HCT116 (cell line): ENCODE data around the gene ZNF212. TPM values are rescaled to one million over a fixed set of nuclear protein-coding genes. Genes with fewer than 3 reads are reported as not detected.

Experiments
- ATAC-seq: fragments of 200-7000 bp; cut with Tn5 transposase; 2 replicates; pipeline ENCODE4 v1.9.1; 2020; ENCODE audit warnings: mild to moderate bottlenecking, moderate library complexity
- BruUV-seq: library from RNA; stranded (reverse); fragments of 400-500 nt; replicated peaks from 2 replicates; lab custom pipeline; 2021; lab: Mats Ljungman, UMichigan
- CTCF ChIA-PET: fragments of 300-600 bp; sonication (Branson Sonifier 250); formaldehyde crosslinking; loops from one replicate; lab custom pipeline; 2021; ENCODE audit warnings: antibody characterized with exemption; lab: Charles Lee
- POLR2A ChIA-PET: fragments of 300-600, 350-600 bp; sonication (Branson Sonifier 250); formaldehyde crosslinking; loops from one replicate; lab custom pipeline; 2021; ENCODE audit warnings: antibody characterized with exemption; lab: Charles Lee
- RAD21 ChIA-PET, 2 experiments: fragments of 300-600 bp; sonication (Branson Sonifier 250); formaldehyde crosslinking; loops; one replicate each; lab custom pipeline; 2023; ENCODE audit warnings: low total read pairs in 2 of 2; ENCODE audit not compliant: uncharacterized antibody in 2 of 2, unreplicated experiment in 2 of 2, low non-redundant PET in 1 of 2; lab: Charles Lee
- DNase-seq: peaks from one replicate; pipeline ENCODE4 v3.0.0-alpha.2; 2010; ENCODE audit warnings: low read depth, low spot score
- H2AFZ ChIP-seq: fragments of 200-600 bp; shearing (Covaris generic), sonication (generic); 2 replicates; pipeline ENCODE4 v1.6.1; 2017; ENCODE audit warnings: low read depth, mixed run types, mixed read lengths, antibody characterized with exemption, low read length; ENCODE audit not compliant: poor library complexity, severe bottlenecking
- H3K27ac ChIP-seq: 2 replicates; pipeline ENCODE4 v1.5.1; 2012; ENCODE audit warnings: low read depth, low read length
- H3K27me3 ChIP-seq: fragments of 200-600 bp; sonication (generic); 2 replicates; pipeline ENCODE4 v1.6.1; 2016; ENCODE audit warnings: mixed run types, low read length, mixed read lengths; ENCODE audit not compliant: insufficient read depth
- H3K36me3 ChIP-seq, 2 experiments: fragments of 200-500 bp in 1 of 2; fragments of 200-600 bp in 1 of 2; sonication (Bioruptor generic) in 1 of 2; sonication (generic) in 1 of 2; 2 replicates each; pipeline versions ENCODE4 v1.5.1 to v1.6.1; 2014 to 2016; ENCODE audit warnings: low read length in 2 of 2, inconsistent platforms in 1 of 2, mixed read lengths in 1 of 2, mixed run types in 1 of 2; ENCODE audit not compliant: insufficient read depth in 2 of 2, control insufficient read depth in 1 of 2
- H3K4me1 ChIP-seq, 2 experiments: fragments of 200-600 bp in 1 of 2; sonication (generic) in 1 of 2; 2 replicates each; pipeline versions ENCODE4 v1.5.1 to v1.6.1; 2012 to 2017; ENCODE audit warnings: low read length in 2 of 2, inconsistent platforms in 1 of 2, mild to moderate bottlenecking in 1 of 2, mixed read lengths in 1 of 2, mixed run types in 1 of 2, moderate library complexity in 1 of 2; ENCODE audit not compliant: insufficient read depth in 2 of 2, control insufficient read depth in 1 of 2
- H3K4me2 ChIP-seq: fragments of 200-600 bp; sonication (generic); 2 replicates; pipeline ENCODE4 v1.6.1; 2017; ENCODE audit warnings: mixed run types, low read length, mixed read lengths
- H3K4me3 ChIP-seq, 2 experiments: fragments of 200-600 bp in 1 of 2; sonication (generic) in 1 of 2; replicated peaks in 1 of 2; 2 replicates each; pipeline ENCODE4 v1.5.1; 2011 to 2016; ENCODE audit warnings: low read length in 2 of 2, control low read depth in 1 of 2, low read depth in 1 of 2, mild to moderate bottlenecking in 1 of 2, mixed read lengths in 1 of 2, mixed run types in 1 of 2
- H3K79me2 ChIP-seq: fragments of 200-600 bp; sonication (generic); 2 replicates; pipeline ENCODE4 v1.6.1; 2017; ENCODE audit warnings: mild to moderate bottlenecking, mixed run types, low read length, moderate library complexity, mixed read lengths; ENCODE audit not compliant: insufficient read depth
- H3K9ac ChIP-seq: fragments of 200-600 bp; sonication (generic); 2 replicates; pipeline ENCODE4 v1.6.1; 2016; ENCODE audit warnings: low read length, mixed read lengths
- H3K9me2 ChIP-seq: fragments of 200-600 bp; sonication (generic), shearing (Covaris generic); 2 replicates; pipeline ENCODE4 v1.6.1; 2017; ENCODE audit warnings: mixed run types, mild to moderate bottlenecking, moderate library complexity; ENCODE audit not compliant: insufficient read depth
- H3K9me3 ChIP-seq, 2 experiments: fragments of 200-500 bp in 1 of 2; fragments of 200-600 bp in 1 of 2; sonication (Bioruptor generic) in 1 of 2; sonication (generic) in 1 of 2; 2 replicates each; pipeline ENCODE4 v1.6.1; 2014 to 2017; ENCODE audit warnings: low read length in 2 of 2, mixed read lengths in 2 of 2, inconsistent platforms in 1 of 2, low read depth in 1 of 2, mild to moderate bottlenecking in 1 of 2, mixed run types in 1 of 2, moderate library complexity in 1 of 2; ENCODE audit not compliant: control insufficient read depth in 1 of 2, insufficient read depth in 1 of 2
- H4K20me1 ChIP-seq: fragments of 200-600 bp; sonication (generic), shearing (Covaris generic); 2 replicates; pipeline ENCODE4 v1.6.1; 2017; ENCODE audit warnings: mixed run types, mild to moderate bottlenecking, moderate library complexity; ENCODE audit not compliant: insufficient read depth
- ATF3 ChIP-seq: IDR thresholded peaks from 2 replicates; pipeline ENCODE4 v1.6.1; 2012
- CBX3 ChIP-seq: IDR thresholded peaks from 2 replicates; pipeline ENCODE4 v1.6.1; 2012; ENCODE audit warnings: low read depth
- EGR1 ChIP-seq: IDR thresholded peaks from 2 replicates; pipeline ENCODE4 v1.6.1; 2012; ENCODE audit warnings: low read depth
- ELF1 ChIP-seq: IDR thresholded peaks from 2 replicates; pipeline ENCODE4 v1.6.1; 2012; ENCODE audit warnings: low read depth, borderline replicate concordance
- EZH2phosphoT487 ChIP-seq: fragments of 200-600 bp; IDR thresholded peaks from 2 replicates; pipeline ENCODE4 v1.6.1; 2018; ENCODE audit warnings: antibody characterized with exemption, borderline replicate concordance
- FOSL1 ChIP-seq: IDR thresholded peaks from 2 replicates; pipeline ENCODE4 v1.6.1; 2012; ENCODE audit warnings: low read depth
- POLR2A ChIP-seq: IDR thresholded peaks from 2 replicates; pipeline ENCODE4 v1.7.0; 2011; ENCODE audit warnings: borderline replicate concordance; ENCODE audit not compliant: insufficient read depth, insufficient read length; ENCODE audit errors: extremely low read depth
- POLR2AphosphoS5 ChIP-seq: IDR thresholded peaks from 2 replicates; pipeline ENCODE4 v1.6.1; 2011; ENCODE audit warnings: mild to moderate bottlenecking, low read depth, low read length, moderate library complexity
- RAD21 ChIP-seq: IDR thresholded peaks from 2 replicates; pipeline ENCODE4 v1.6.1; 2012; ENCODE audit warnings: low read depth, mild to moderate bottlenecking
- REST ChIP-seq: IDR thresholded peaks from 2 replicates; pipeline ENCODE4 v1.6.1; 2012; ENCODE audit warnings: low read depth
- SIN3A ChIP-seq: IDR thresholded peaks from 2 replicates; pipeline ENCODE4 v1.6.1; 2012; ENCODE audit warnings: low read depth
- SP1 ChIP-seq: IDR thresholded peaks from 2 replicates; pipeline ENCODE4 v1.6.1; 2012; ENCODE audit warnings: low read depth
- SRF ChIP-seq: IDR thresholded peaks from 2 replicates; pipeline ENCODE4 v1.6.1; 2012; ENCODE audit warnings: low read depth
- TCF7L2 ChIP-seq: IDR thresholded peaks from 2 replicates; pipeline ENCODE4 v1.7.0; 2011; ENCODE audit warnings: borderline replicate concordance, inconsistent platforms; ENCODE audit not compliant: insufficient read depth, insufficient read length; ENCODE audit errors: extremely low read depth
- YY1 ChIP-seq: IDR thresholded peaks from 2 replicates; pipeline ENCODE4 v1.6.1; 2011; ENCODE audit warnings: low read length, low read depth, moderate library complexity, mild to moderate bottlenecking; ENCODE audit not compliant: insufficient replicate concordance; ENCODE audit errors: extremely low read depth
- ZBTB33 ChIP-seq: IDR thresholded peaks from 2 replicates; pipeline ENCODE4 v1.6.1; 2011; ENCODE audit warnings: mild to moderate bottlenecking, low read length, moderate library complexity; ENCODE audit not compliant: insufficient replicate concordance; ENCODE audit errors: extremely low read depth
- ZFX ChIP-seq: fragments of 450-650 bp; IDR thresholded peaks from 2 replicates; pipeline ENCODE4 v1.6.1; 2017
- ZNF274 ChIP-seq: fragments of 200-500 bp; sonication (Bioruptor generic); IDR thresholded peaks from 2 replicates; pipeline ENCODE4 v1.6.1; 2014; ENCODE audit warnings: mild to moderate bottlenecking, low read depth, low read length, inconsistent platforms
- intact Hi-C: fragments of 100-400 bp; cut with micrococcal nuclease; formaldehyde crosslinking; loops from 2 replicates; pipeline ENCODE4 v1.10.0; 2022
- total RNA-seq: library from RNA; stranded (reverse); gene quantifications from one replicate; pipeline ENCODE4 v1.2.1, GENCODE V29; 2021; ENCODE audit not compliant: unreplicated experiment

The ZNF212 gene
- total RNA-seq, 1 experiment from 2014 or later = 13.7 TPM

- Histone ChIP-seq H3K4me2 (no peak overlapping the region), H3K9me2 (no peaks in the 10 kb centered on the region), H3K4me1 (no peaks in the 10 kb centered on the region), H3K4me3 (no peak overlapping the region), H3K9me3 (no peaks in the 10 kb centered on the region), H2AFZ (no peak overlapping the region), H4K20me1 (no peaks in the 10 kb centered on the region), H3K27me3 (no peaks in the 10 kb centered on the region), H3K9ac (no peak overlapping the region), H3K27ac (no peak overlapping the region), H3K36me3 (no peaks in the 10 kb centered on the region), H3K79me2 (no peaks in the 10 kb centered on the region)
- DNase-seq = no peak
- no peak for TF ChIP-seq ZNF274
- no peak for TF ChIP-seq EGR1
- no peak for TF ChIP-seq CBX3
- no peak for TF ChIP-seq ELF1
- BruUV-seq = no TSS peak
- ChIA-PET POLR2A (no interaction called here), RAD21 (no interaction called here), CTCF (no interaction called here)
- ATAC-seq = no peak
- intact Hi-C loops = no loop called here
Measured at GRCh38 chr7:149302222-149302621, 62.8 kb downstream of the ZNF212 start.

GRCh38 chr7:149302865-149303264, 63.4 kb downstream of the ZNF212 start:
- no peak for DNase-seq
- Histone ChIP-seq H3K4me3 (no peak overlapping the region), H3K4me1 (no peaks in the 10 kb centered on the region), H3K9me2 (no peaks in the 10 kb centered on the region), H3K27me3 (no peaks in the 10 kb centered on the region), H3K79me2 (no peaks in the 10 kb centered on the region), H4K20me1 (no peaks in the 10 kb centered on the region), H3K9ac (no peak overlapping the region), H2AFZ (no peak overlapping the region), H3K27ac (no peak overlapping the region), H3K9me3 (no peaks in the 10 kb centered on the region), H3K4me2 (no peak overlapping the region), H3K36me3 (no peaks in the 10 kb centered on the region)
- intact Hi-C loops = no loop called here
- POLR2A ChIA-PET = no interaction called here
- CTCF ChIA-PET = no interaction called here
- no TSS peak for BruUV-seq
- RAD21 ChIA-PET = no interaction called here
- ATAC-seq = no peak
- TF ChIP-seq RAD21 = no peak
- TF ChIP-seq CBX3 = no peak
- TF ChIP-seq POLR2A = no peak
- TF ChIP-seq ZFX = no peak
- no peak for TF ChIP-seq SRF
- no peak for TF ChIP-seq EZH2phosphoT487
- TF ChIP-seq TCF7L2 = no peak
- TF ChIP-seq POLR2AphosphoS5 = no peak
- TF ChIP-seq REST = no peak
- no peak for TF ChIP-seq YY1
- no peak for TF ChIP-seq FOSL1
- TF ChIP-seq SIN3A = no peak
- TF ChIP-seq ZBTB33 = no peak
- TF ChIP-seq SP1 = no peak
- TF ChIP-seq EGR1 = no peak
- TF ChIP-seq ATF3 = no peak
